Thoracic aorta (tissue), 2 donors: ENCODE measurements around the gene ABLIM3. TPM values are rescaled to one million over a fixed set of nuclear protein-coding genes. Genes with fewer than 3 reads are reported as not detected.

ENCODE experiments used
- ATAC-seq: fragments of 150-250 bp; one replicate; pipeline ENCODE4 v1.8.0; 2017; ENCODE audit warnings: low read depth; ENCODE audit not compliant: insufficient number of reproducible peaks, low FRiP score
- DNase-seq: peaks from one replicate; pipeline ENCODE4 v3.0.0-alpha.2; 2020; ENCODE audit warnings: low spot score
- H3K27ac ChIP-seq, 2 donors: fragments of 200-600 bp; sonication (generic); 1 replicate in 1 of 2; 2 replicates in 1 of 2; pipeline ENCODE4 v1.5.1; 2016; ENCODE audit warnings: mild to moderate bottlenecking in 2 of 2, moderate library complexity in 2 of 2
- H3K27me3 ChIP-seq: fragments of 200-600 bp; sonication (generic); replicated peaks from 2 replicates; pipeline ENCODE4 v1.6.0; 2016; ENCODE audit warnings: mild to moderate bottlenecking; ENCODE audit not compliant: insufficient read depth
- H3K36me3 ChIP-seq: fragments of 200-600 bp; sonication (generic); one replicate; pipeline ENCODE4 v1.5.1; 2016
- H3K4me1 ChIP-seq, 2 donors: fragments of 200-600 bp; sonication (generic); 1 replicate in 1 of 2; 2 replicates in 1 of 2; pipeline versions ENCODE4 v1.5.1 to v1.6.0; 2016; ENCODE audit warnings: low read depth in 2 of 2, mild to moderate bottlenecking in 1 of 2; ENCODE audit not compliant: control insufficient read depth in 1 of 2
- H3K4me3 ChIP-seq: fragments of 200-600 bp; sonication (generic); 2 replicates; pipeline ENCODE4 v1.5.1; 2016; ENCODE audit warnings: mild to moderate bottlenecking
- H3K9me3 ChIP-seq: fragments of 200-600 bp; sonication (generic); 2 replicates; pipeline ENCODE4 v1.5.1; 2016
- total RNA-seq, 2 donors: library from RNA; depleted of rRNA; stranded (reverse); fragments of >200 nt; gene quantifications; one replicate each; pipeline versions ENCODE4 v1.1.0 to v1.2.3, GENCODE V29; 2016
- TF ChIP-seq, protein P1 (sequence below): fragments of 200-600 bp; sonication (generic); IDR thresholded peaks from one replicate; pipeline ENCODE4 v1.5.1; 2019; ENCODE audit warnings: antibody characterized with exemption

ABLIM3 gene
- total RNA-seq, 2 donors from 2014 or later = 23.0 to 41.2 TPM

- Histone ChIP-seq H3K9me3 (no peaks in the 10 kb centered on the region), H3K4me3 (no peak overlapping the region), H3K36me3 (no peaks in the 10 kb centered on the region), H3K4me1 (peaks cover 5 to 32% of the 10 kb centered on the region in 2 donors), H3K27ac (no peak overlapping the region), H3K27me3 (no peaks in the 10 kb centered on the region)
- ATAC-seq (no peak), DNase-seq (no peak)
- TF ChIP-seq, protein P1, sequence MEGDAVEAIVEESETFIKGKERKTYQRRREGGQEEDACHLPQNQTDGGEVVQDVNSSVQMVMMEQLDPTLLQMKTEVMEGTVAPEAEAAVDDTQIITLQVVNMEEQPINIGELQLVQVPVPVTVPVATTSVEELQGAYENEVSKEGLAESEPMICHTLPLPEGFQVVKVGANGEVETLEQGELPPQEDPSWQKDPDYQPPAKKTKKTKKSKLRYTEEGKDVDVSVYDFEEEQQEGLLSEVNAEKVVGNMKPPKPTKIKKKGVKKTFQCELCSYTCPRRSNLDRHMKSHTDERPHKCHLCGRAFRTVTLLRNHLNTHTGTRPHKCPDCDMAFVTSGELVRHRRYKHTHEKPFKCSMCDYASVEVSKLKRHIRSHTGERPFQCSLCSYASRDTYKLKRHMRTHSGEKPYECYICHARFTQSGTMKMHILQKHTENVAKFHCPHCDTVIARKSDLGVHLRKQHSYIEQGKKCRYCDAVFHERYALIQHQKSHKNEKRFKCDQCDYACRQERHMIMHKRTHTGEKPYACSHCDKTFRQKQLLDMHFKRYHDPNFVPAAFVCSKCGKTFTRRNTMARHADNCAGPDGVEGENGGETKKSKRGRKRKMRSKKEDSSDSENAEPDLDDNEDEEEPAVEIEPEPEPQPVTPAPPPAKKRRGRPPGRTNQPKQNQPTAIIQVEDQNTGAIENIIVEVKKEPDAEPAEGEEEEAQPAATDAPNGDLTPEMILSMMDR = no peak
Observed at GRCh38 chr5:149166128-149166527, 24.8 kb downstream of the ABLIM3 start.

DNA sequence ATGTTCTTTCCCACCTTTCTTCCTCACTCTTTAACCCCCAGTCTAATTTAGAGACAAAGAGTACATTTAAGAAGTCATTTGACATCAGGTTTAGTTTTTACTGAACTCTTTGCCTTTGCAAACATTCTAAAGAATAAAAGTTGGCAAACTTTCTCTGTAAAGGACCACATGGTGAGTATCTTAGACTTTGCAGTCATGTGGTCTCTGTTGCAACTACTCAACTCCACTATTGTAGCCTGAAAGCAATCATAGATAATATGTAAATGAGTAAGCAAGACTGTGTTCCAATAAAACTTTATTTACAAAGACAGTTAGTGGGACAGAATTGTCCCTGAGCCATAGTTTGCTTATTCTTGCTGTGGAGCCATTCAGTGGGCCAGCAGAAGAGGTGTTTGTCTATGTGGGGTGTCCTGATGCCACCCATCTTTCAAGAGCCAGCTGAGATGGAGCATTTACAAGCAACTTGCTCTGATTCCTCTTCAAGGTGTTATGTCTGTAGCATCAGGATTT lies 25.4 kb downstream of the ABLIM3 start:
- Histone ChIP-seq H3K27me3 (no peaks in the 10 kb centered on the region), H3K4me1 (peaks cover 5 to 27% of the 10 kb centered on the region in 2 donors), H3K9me3 (no peaks in the 10 kb centered on the region), H3K4me3 (no peak overlapping the region), H3K36me3 (no peaks in the 10 kb centered on the region), H3K27ac (no peak overlapping the region)
- ATAC-seq = no peak
- no peak for DNase-seq
- TF ChIP-seq, protein P1 = no peak

GRCh38 chr5:149168276-149168906 lies 27.1 kb downstream of the ABLIM3 start:
- H3K27ac ChIP-seq = no peak overlapping the region
- DNase-seq (no peak), ATAC-seq (no peak)
- H3K9me3 ChIP-seq = no peaks in the 10 kb centered on the region
- TF ChIP-seq, protein P1 = no peak
- no peaks in the 10 kb centered on the region for H3K36me3 ChIP-seq
- no peak overlapping the region for H3K4me3 ChIP-seq
- H3K27me3 ChIP-seq = no peaks in the 10 kb centered on the region
- H3K4me1 ChIP-seq = peaks cover 10 to 30% of the 10 kb centered on the region in 2 donors

GRCh38 chr5:149170299-149170698 lies 29.0 kb downstream of the ABLIM3 start:
- ATAC-seq (no peak), DNase-seq (no peak)
- no peaks in the 10 kb centered on the region for H3K27me3 ChIP-seq
- TF ChIP-seq, protein P1 = no peak
- H3K4me3 ChIP-seq = no peak overlapping the region
- peaks cover 21 to 47% of the 10 kb centered on the region in 2 donors for H3K4me1 ChIP-seq
- no peaks in the 10 kb centered on the region for H3K9me3 ChIP-seq
- no peak overlapping the region for H3K27ac ChIP-seq
- H3K36me3 ChIP-seq = no peaks in the 10 kb centered on the region

- Histone ChIP-seq H3K4me1 (peaks cover 25 to 50% of the 10 kb centered on the region in 2 donors), H3K9me3 (no peaks in the 10 kb centered on the region)
- TF ChIP-seq, protein P1 = no peak
Observed at GRCh38 chr5:149172261-149172660, 31.0 kb downstream of the ABLIM3 start.

More at GRCh38 chr5:149172261-149172660, 31.0 kb downstream of the ABLIM3 start:
- Histone ChIP-seq H3K27me3 (no peaks in the 10 kb centered on the region), H3K4me3 (no peak overlapping the region), H3K36me3 (no peaks in the 10 kb centered on the region), H3K27ac (peak overlapping the region in 1 of 2 donors; percentile 34)
- no peak for DNase-seq
- ATAC-seq = no peak
